ENCODE results near the gene IGSF23.

Gene IGSF23

GRCh38 chr19:44634785-44635184 is 21.4 kb downstream of the IGSF23 start:
- H3K9me3 ChIP-seq (ENCODE audit: control insufficient read depth, insufficient read depth, low read length) = no peaks in the 10 kb centered on the region
- H3K79me2 ChIP-seq (ENCODE audit: control insufficient read depth, low read length) = no peaks in the 10 kb centered on the region
- no peaks in the 10 kb centered on the region for H3F3A ChIP-seq (ENCODE audit: control insufficient read depth, insufficient read depth)
- no peak overlapping the region for H3K4me2 ChIP-seq (ENCODE audit: low read length)
- H3K27ac ChIP-seq (ENCODE audit: low read depth, low read length) = no peak overlapping the region
- no peaks in the 10 kb centered on the region for H3K4me1 ChIP-seq (ENCODE audit: control insufficient read depth, low read length)
- no peak overlapping the region for H3K4me3 ChIP-seq (ENCODE audit: low read length)
- no peaks in the 10 kb centered on the region for H3K27me3 ChIP-seq (ENCODE audit: control insufficient read depth, low read length)
- no peaks in the 10 kb centered on the region for H3K36me3 ChIP-seq (ENCODE audit: control insufficient read depth, low read length)
- TF ChIP-seq, protein P1, sequence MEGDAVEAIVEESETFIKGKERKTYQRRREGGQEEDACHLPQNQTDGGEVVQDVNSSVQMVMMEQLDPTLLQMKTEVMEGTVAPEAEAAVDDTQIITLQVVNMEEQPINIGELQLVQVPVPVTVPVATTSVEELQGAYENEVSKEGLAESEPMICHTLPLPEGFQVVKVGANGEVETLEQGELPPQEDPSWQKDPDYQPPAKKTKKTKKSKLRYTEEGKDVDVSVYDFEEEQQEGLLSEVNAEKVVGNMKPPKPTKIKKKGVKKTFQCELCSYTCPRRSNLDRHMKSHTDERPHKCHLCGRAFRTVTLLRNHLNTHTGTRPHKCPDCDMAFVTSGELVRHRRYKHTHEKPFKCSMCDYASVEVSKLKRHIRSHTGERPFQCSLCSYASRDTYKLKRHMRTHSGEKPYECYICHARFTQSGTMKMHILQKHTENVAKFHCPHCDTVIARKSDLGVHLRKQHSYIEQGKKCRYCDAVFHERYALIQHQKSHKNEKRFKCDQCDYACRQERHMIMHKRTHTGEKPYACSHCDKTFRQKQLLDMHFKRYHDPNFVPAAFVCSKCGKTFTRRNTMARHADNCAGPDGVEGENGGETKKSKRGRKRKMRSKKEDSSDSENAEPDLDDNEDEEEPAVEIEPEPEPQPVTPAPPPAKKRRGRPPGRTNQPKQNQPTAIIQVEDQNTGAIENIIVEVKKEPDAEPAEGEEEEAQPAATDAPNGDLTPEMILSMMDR (IDR thresholded peaks at IDR 0.05; ENCODE audit: low read depth, low read length, poor library complexity, severe bottlenecking) = no peak
- TF ChIP-seq EZH2phosphoT487 (IDR thresholded peaks at IDR 0.05; ENCODE audit: borderline replicate concordance, low read length) = no peak
- H3K9me2 ChIP-seq (replicated peaks; ENCODE audit: control insufficient read depth, low read length) = no peaks in the 10 kb centered on the region
- H4K20me1 ChIP-seq (ENCODE audit: control insufficient read depth, insufficient read depth, low read depth, low read length) = no peaks in the 10 kb centered on the region

DNA sequence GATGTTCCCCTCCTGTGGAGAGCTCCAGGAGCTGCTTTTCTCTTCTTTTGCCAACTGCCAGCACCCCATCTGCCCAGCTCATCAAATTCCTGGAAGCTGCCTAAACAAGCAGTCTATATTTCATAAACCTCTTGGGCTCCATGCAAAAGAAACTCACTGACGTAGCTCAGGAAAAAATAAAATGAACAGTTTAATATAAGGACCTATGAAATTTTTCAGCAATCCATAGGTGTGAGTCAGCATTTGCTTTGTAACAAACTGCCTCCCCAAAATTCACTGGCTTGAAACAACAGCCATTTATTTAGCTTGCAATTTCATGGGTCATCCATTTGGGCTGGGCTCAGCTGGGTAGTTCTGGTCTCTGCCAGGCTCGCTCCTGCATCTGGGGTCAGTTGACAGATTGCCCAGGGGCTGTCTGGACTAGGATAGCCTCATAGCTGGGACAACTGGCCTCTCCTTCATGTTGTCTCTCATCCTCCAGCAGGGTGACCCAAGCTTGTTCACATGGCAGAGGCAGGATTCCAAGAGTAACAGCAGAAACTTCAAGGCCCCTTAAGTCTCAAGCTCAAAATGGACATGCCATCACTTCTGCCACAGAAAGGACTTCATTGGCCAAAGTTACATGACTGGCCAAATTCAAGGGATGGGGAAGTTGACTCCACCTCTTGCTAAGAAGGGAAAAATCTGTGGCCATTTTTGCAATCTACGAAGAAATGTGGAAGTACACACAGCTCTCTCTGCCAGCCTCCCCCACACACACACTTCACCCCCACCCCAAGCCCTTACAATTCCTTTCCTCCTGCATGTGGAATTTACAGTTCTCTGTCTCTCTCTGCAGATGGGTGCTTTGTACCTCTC is 22.4 kb downstream of the IGSF23 start:
- H3K9me3 ChIP-seq (ENCODE audit: control insufficient read depth, insufficient read depth, low read length) = no peaks in the 10 kb centered on the region
- no peaks in the 10 kb centered on the region for H3F3A ChIP-seq (ENCODE audit: control insufficient read depth, insufficient read depth)
- H3K4me1 ChIP-seq (ENCODE audit: control insufficient read depth, low read length) = no peaks in the 10 kb centered on the region
- no peaks in the 10 kb centered on the region for H4K20me1 ChIP-seq (ENCODE audit: control insufficient read depth, insufficient read depth, low read depth, low read length)
- H3K4me2 ChIP-seq (ENCODE audit: low read length) = no peak overlapping the region
- H3K9me2 ChIP-seq (replicated peaks; ENCODE audit: control insufficient read depth, low read length) = no peaks in the 10 kb centered on the region
- no peak for TF ChIP-seq EZH2phosphoT487 (IDR thresholded peaks at IDR 0.05; ENCODE audit: borderline replicate concordance, low read length)
- TF ChIP-seq, protein P1 (IDR thresholded peaks at IDR 0.05; ENCODE audit: low read depth, low read length, poor library complexity, severe bottlenecking) = no peak
- H3K36me3 ChIP-seq (ENCODE audit: control insufficient read depth, low read length) = no peaks in the 10 kb centered on the region
- H3K27ac ChIP-seq (ENCODE audit: low read depth, low read length) = no peak overlapping the region
- no peaks in the 10 kb centered on the region for H3K79me2 ChIP-seq (ENCODE audit: control insufficient read depth, low read length)
- H3K27me3 ChIP-seq (ENCODE audit: control insufficient read depth, low read length) = no peaks in the 10 kb centered on the region
- no peak overlapping the region for H3K4me3 ChIP-seq (ENCODE audit: low read length)

GRCh38 chr19:44636439-44637389 is 23.4 kb downstream of the IGSF23 start:
- no peak overlapping the region for H3K4me2 ChIP-seq (ENCODE audit: low read length)

More at GRCh38 chr19:44636439-44637389, 23.4 kb downstream of the IGSF23 start:
- Histone ChIP-seq H3K27ac (ENCODE audit: low read depth, low read length) (no peak overlapping the region), H3K9me3 (ENCODE audit: control insufficient read depth, insufficient read depth, low read length) (no peaks in the 10 kb centered on the region), H3K9me2 (replicated peaks; ENCODE audit: control insufficient read depth, low read length) (no peaks in the 10 kb centered on the region), H3K27me3 (ENCODE audit: control insufficient read depth, low read length) (no peaks in the 10 kb centered on the region), H4K20me1 (ENCODE audit: control insufficient read depth, insufficient read depth, low read depth, low read length) (no peaks in the 10 kb centered on the region), H3K79me2 (ENCODE audit: control insufficient read depth, low read length) (no peaks in the 10 kb centered on the region), H3K4me3 (ENCODE audit: low read length) (no peak overlapping the region), H3K36me3 (ENCODE audit: control insufficient read depth, low read length) (no peaks in the 10 kb centered on the region), H3K4me1 (ENCODE audit: control insufficient read depth, low read length) (no peaks in the 10 kb centered on the region), H3F3A (ENCODE audit: control insufficient read depth, insufficient read depth) (no peaks in the 10 kb centered on the region)
- TF ChIP-seq EZH2phosphoT487 (IDR thresholded peaks at IDR 0.05; ENCODE audit: borderline replicate concordance, low read length) = no peak
- TF ChIP-seq, protein P1 (IDR thresholded peaks at IDR 0.05; ENCODE audit: low read depth, low read length, poor library complexity, severe bottlenecking) = no peak

Measured in DOHH2 (cell line).